Glutamatergic neuron (in vitro differentiated cells): ENCODE results near the gene ZNF160. TPM values are rescaled to one million over a fixed set of nuclear protein-coding genes. Genes with fewer than 3 reads are reported as not detected.

Source experiments
- DNase-seq: peaks from one replicate; pipeline ENCODE4 v3.0.0; 2022
- H3K27ac Mint-ChIP-seq: one replicate; pipeline ENCODE4 v1.8.0; 2020; ENCODE audit warnings: mild to moderate bottlenecking, mixed read lengths, inconsistent platforms; ENCODE audit not compliant: unreplicated experiment
- H3K27me3 Mint-ChIP-seq: one replicate; pipeline ENCODE4 v1.8.0; 2020; ENCODE audit warnings: mild to moderate bottlenecking, moderate library complexity, mixed read lengths, inconsistent platforms; ENCODE audit not compliant: unreplicated experiment
- H3K36me3 Mint-ChIP-seq: one replicate; pipeline ENCODE4 v1.8.0; 2020; ENCODE audit warnings: mild to moderate bottlenecking, mixed read lengths, inconsistent platforms; ENCODE audit not compliant: unreplicated experiment
- H3K4me1 Mint-ChIP-seq: one replicate; pipeline ENCODE4 v1.8.0; 2020; ENCODE audit warnings: mild to moderate bottlenecking, low read depth, mixed read lengths, inconsistent platforms; ENCODE audit not compliant: unreplicated experiment
- H3K4me3 Mint-ChIP-seq: one replicate; pipeline ENCODE4 v1.8.0; 2020; ENCODE audit warnings: mild to moderate bottlenecking, mixed read lengths, inconsistent platforms; ENCODE audit not compliant: unreplicated experiment
- H3K9me3 Mint-ChIP-seq: one replicate; pipeline ENCODE4 v1.8.0; 2020; ENCODE audit warnings: mild to moderate bottlenecking, moderate library complexity, mixed read lengths, inconsistent platforms; ENCODE audit not compliant: unreplicated experiment
- CTCF ChIP-seq: fragments of 200-600 bp; sonication (generic); IDR thresholded peaks from one replicate; pipeline ENCODE4 v1.5.0; 2021; ENCODE audit not compliant: partially characterized antibody, unreplicated experiment
- total RNA-seq: library from RNA; stranded (reverse); fragmentation: NEBNext Ultra II Directional; extraction: Animal tissue kit (Norgen Biotek cat#: 25700); gene quantifications from one replicate; pipeline ENCODE4 v1.2.1, GENCODE V29; 2021; ENCODE audit not compliant: unreplicated experiment

Gene ZNF160
- total RNA-seq, 1 donor from 2014 or later: 127 TPM

- no peak overlapping the region for H3K4me3 Mint-ChIP-seq
- H3K27ac Mint-ChIP-seq: no peak overlapping the region
- TF ChIP-seq CTCF: no peak
- peaks cover 6% of the 10 kb centered on the region for H3K9me3 Mint-ChIP-seq
- peaks cover 4% of the 10 kb centered on the region for H3K4me1 Mint-ChIP-seq
- peaks cover 36% of the 10 kb centered on the region for H3K36me3 Mint-ChIP-seq
- no peak for DNase-seq
- peaks cover 4% of the 10 kb centered on the region for H3K27me3 Mint-ChIP-seq
Measured at GRCh38 chr19:53079313-53079924, 23.8 kb downstream of the ZNF160 start.

- peaks cover 6% of the 10 kb centered on the region for H3K9me3 Mint-ChIP-seq
- no peak overlapping the region for H3K4me3 Mint-ChIP-seq
- H3K27me3 Mint-ChIP-seq: peaks cover 4% of the 10 kb centered on the region
Measured at GRCh38 chr19:53078668-53079067, 24.6 kb downstream of the ZNF160 start.

GRCh38 chr19:53076984-53077383 lies 26.2 kb downstream of the ZNF160 start:
- H3K4me3 Mint-ChIP-seq: peak overlapping the region; percentile 50
- H3K27ac Mint-ChIP-seq: peak overlapping the region; percentile 71
- peak; percentile 76 for TF ChIP-seq CTCF
- DNase-seq: peak; percentile 83
- peaks cover 4% of the 10 kb centered on the region for H3K4me1 Mint-ChIP-seq
- H3K9me3 Mint-ChIP-seq: peaks cover 6% of the 10 kb centered on the region
- H3K27me3 Mint-ChIP-seq: peaks cover 5% of the 10 kb centered on the region
- H3K36me3 Mint-ChIP-seq: peaks cover 44% of the 10 kb centered on the region

More at GRCh38 chr19:53078668-53079067, 24.6 kb downstream of the ZNF160 start:
- no peak for DNase-seq
- TF ChIP-seq CTCF: no peak
- Mint-ChIP-seq H3K27ac (no peak overlapping the region), H3K36me3 (peaks cover 41% of the 10 kb centered on the region), H3K4me1 (peaks cover 4% of the 10 kb centered on the region)

- Mint-ChIP-seq H3K4me3 (no peak overlapping the region), H3K27ac (no peak overlapping the region), H3K27me3 (peaks cover 8% of the 10 kb centered on the region), H3K4me1 (no peaks in the 10 kb centered on the region), H3K36me3 (peaks cover 62% of the 10 kb centered on the region), H3K9me3 (peaks cover 27% of the 10 kb centered on the region)
- DNase-seq: no peak
- TF ChIP-seq CTCF: no peak
Measured at GRCh38 chr19:53068834-53069233, 34.4 kb downstream of the ZNF160 start.

- Mint-ChIP-seq H3K9me3 (peaks cover 29% of the 10 kb centered on the region), H3K36me3 (peaks cover 65% of the 10 kb centered on the region), H3K27ac (no peak overlapping the region), H3K27me3 (peaks cover 8% of the 10 kb centered on the region), H3K4me3 (no peak overlapping the region), H3K4me1 (no peaks in the 10 kb centered on the region)
- no peak for TF ChIP-seq CTCF
- no peak for DNase-seq
Measured at GRCh38 chr19:53068199-53068598, 35.0 kb downstream of the ZNF160 start.
